HG03469 (cell line): ENCODE data around the gene LAS1L.
"Not testable (repeated sequence)": the region's sequence is repeated elsewhere in the genome, so short reads cannot be mapped to it uniquely, and the experiment has no call there.

Experiments used
- ATAC-seq: cut with Tn5 transposase; IDR thresholded peaks from one replicate; pipeline ENCODE4 v1.9.1; 2021; ENCODE audit warnings: mild to moderate bottlenecking, moderate library complexity, moderate number of reproducible peaks; ENCODE audit not compliant: unreplicated experiment

LAS1L gene

DNA sequence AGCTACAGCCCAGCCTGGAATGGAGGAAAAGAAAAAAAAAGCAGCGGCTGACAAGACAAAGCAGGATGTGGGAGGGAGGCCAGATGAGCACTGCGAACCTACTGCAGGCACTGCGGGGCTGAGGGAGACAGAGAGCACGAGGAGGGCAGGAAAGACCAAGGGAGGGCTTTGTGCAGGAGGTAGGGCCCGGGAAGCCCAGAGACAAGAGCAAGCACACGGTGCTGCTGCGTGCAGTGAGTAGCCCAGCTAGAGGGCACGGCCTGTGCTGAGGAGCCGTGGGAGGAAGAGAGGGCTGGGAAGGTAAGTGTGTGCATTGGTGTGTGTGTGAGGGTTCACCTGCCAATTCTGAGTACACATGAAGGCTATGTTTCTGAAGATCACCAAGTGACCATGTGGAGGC lies 15.6 kb downstream of the LAS1L start:
- not testable (repeated sequence) for ATAC-seq

DNA sequence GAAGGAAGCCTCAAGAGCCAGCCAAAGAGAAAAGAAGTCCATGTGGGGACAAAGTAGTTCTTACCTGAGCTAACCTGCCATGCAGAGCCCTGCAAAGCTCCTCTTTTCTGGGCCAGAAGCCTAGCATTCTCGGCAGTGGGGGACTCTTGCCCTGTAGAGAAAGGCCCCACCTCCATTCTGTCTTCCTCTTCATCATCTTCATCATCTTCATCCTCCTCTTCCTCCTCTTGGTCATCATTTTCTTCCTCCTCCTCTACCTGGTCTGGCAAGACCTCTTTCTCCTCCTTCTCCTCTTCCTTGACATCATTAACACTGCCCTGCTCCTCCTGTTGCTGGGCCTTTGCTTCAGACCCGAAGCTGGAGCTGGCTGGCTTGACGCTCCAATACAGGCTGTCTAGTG lies 16.7 kb downstream of the LAS1L start:
- no peak for ATAC-seq

DNA sequence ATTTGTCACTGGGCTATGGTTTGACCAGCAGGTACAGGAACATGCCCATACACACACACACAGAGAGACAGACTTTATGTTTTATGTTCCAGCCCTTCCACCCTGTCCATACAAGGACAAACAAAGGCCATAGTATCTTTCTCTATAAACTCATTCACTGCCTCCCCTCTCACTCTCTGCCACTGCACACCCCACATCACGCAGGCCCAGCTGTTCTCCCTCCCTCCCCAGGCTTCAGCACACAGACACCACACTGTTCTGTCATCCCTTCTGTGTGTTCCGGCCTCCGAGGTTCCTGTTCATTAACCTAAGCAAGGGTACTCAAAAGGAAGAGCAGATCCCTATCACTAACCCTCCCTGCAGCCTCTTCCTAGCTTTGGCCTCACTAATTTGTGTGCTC lies 17.8 kb downstream of the LAS1L start:
- ATAC-seq = no peak

DNA sequence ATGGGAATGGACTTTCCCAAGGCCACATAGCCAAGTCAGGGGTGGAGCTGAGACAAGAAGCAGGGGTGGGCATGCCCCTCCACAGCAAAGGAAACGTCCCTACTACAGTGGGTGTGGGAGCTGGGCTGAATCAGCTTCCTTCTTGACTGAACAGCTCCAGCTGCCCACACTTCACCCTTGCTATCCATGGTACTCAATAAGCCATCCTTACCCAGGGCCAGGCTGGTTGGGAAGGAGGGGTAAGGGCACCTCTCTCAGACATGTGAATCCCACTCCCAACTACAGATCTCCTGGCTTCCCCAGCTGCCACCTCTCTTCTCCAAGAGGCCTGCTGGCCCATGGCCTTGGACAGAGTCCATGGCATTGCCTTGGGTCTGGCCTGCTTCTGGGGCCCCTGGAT lies 21.0 kb downstream of the LAS1L start:
- no peak for ATAC-seq

DNA sequence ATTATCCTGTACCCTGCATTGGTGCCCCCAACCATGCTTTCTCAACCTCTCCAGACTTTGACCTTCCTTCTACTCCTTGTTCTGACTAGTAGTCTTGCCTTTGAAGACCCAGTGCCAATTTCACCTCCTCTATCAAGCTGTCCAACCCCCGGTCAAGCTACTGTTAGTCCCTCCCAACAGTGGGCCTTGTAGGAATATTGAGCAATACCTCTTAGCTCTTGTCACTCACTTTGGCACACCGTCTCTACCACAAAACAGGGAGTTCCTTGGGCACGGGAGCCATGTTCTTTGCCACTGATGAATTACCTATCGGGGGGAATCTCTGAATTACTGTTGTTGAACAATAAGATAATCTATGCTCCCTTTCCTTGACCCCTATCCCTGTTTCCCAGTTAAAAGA lies 25.2 kb downstream of the LAS1L start:
- no peak for ATAC-seq

DNA sequence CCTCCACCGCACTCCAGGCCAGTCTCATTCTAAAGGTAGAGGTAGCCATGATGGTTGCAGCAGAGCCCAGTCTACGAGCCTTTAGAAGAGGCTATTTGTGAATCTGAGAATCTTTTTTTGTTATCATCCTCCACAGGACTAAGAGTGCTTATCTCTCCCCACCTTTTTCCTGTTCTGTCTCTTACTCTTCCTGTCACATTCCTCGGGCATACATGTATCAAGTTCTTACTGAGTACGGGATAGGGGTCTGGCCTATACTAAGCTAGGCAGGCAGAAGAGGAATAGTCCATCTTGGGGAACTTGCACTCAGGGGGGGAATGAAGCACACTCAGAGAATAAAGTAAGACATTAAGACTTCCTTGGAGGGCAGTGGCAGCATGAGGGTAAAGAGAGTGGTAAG lies 25.7 kb downstream of the LAS1L start:
- no peak for ATAC-seq

DNA sequence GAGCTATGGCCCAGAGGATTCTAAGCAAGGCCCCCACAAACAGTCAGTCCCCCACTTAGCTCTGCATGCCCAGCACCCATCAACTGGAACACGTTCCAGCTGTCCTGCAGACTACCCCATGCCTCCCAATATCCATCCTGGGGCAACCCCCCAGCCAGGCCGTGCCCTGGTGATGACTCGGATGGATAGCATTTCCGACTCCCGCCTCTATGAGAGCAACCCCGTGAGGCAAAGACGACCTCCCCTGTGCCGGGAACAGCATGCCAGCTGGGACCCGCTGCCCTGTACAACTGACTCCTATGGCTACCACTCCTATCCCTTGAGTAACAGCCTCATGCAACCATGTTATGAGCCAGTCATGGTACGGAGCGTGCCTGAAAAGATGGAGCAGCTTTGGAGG lies 32.0 kb downstream of the LAS1L start:
- ATAC-seq = no peak

DNA sequence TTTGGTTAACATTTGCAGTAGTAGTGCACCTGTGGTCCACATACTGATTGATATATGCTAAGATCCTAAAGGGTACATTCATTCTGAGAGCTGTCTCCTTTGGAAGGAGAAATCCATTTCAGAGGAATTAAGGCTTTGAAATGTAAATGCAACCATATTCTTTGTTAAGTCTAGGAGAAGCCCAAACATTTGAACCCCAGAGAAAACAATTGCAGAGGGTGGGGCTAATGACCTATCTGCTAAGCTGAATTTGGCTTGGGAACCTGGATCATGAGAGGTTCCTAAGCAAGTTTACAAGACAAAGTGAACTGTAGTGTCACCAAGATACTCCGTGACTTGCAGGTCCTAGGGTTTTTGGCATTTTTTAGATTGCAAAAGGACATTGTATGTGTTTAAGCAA lies 41.2 kb downstream of the LAS1L start:
- no peak for ATAC-seq

DNA sequence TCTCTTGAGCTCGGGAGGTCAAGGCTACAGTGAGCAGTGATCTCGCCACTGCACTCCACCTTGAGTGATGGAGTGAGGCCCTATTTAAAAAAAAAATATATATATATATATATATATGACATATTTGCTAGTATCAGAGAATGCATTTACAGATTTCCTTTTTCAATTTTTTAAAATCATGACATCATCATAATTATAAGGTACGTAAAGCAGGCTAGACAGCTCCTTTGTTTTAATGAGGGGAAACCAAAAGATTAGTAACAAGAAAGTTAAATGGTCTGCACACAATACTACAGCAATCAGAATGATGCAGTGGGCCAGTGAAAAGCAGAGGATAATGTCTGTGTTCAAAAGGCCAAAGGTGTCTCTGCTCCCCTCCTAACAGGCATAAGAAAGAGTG lies 43.0 kb downstream of the LAS1L start:
- no peak for ATAC-seq

DNA sequence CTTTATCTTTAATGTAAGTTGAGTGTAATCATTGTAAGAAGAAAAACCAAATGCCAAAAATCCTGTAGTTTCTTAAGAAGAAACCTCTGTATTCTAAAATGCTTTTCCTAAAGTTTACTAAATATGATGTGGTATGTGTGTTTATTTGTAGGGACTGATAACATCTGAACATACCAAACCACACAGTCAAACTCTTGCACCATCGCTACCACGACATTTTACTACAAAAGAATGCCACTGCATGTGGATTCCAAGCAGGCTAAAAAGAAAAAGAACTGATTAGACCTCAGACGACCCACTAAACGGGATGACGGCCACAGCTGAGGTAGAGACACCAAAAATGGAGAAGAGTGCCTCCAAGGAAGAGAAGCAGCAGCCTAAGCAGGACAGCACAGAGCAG lies 46.1 kb downstream of the LAS1L start:
- ATAC-seq = no peak

DNA sequence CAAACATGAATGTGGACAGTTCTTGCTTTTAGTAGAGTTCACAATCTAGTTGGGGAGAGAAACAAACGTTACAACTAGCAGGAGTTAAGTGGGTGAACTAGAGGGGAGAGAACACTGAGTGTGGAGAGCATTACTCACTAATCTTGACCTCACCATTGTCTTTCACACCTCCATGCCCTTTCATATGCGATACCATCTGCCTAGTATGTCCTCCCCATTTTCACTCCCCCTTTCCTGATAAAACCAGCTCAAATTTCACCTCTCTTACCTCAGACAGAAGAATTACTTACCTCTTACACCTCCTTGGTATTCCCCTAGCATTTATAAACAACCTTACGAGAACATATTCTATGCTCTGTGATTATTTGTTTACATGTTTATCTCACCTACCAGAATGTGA lies 53.6 kb downstream of the LAS1L start:
- ATAC-seq = no peak

DNA sequence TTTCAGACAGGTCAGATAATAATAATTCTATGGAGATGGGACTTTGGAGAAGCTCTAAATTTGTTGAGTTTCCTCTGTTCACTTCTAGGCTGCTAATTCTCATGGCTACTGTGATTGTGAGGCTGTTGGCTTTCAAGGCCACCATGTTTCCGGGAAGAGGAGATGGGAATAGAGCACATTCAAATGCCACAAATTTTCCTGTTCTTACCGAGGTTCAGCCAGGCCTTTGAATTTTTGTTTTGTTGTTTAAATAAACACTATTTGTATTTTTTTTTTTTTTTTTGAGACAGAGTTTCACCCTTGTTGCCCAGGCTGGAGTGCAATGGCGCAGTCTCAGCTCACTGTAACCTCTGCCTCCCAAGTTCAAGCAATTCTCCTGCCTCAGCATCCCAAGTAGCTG lies 55.5 kb downstream of the LAS1L start:
- not testable (repeated sequence) for ATAC-seq

DNA sequence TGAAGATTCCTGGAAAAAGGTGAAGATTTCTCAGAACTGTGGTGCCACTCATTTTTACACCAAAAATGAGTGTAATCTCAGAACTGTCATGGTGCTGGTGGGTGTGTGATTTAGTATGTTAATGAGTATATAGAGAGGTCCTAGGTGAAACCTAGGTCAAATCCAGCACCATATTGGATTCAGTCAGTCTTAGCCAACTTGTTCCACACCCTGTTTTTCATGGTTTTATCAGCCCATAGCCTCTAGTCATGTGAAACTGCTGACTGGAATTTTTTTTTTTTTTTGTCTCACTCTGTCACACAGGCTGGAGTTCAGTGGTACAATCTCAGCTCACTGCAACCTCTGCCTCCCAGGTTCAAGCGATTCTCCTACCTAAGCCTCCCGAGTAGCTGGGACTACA lies 58.0 kb downstream of the LAS1L start:
- no peak for ATAC-seq

DNA sequence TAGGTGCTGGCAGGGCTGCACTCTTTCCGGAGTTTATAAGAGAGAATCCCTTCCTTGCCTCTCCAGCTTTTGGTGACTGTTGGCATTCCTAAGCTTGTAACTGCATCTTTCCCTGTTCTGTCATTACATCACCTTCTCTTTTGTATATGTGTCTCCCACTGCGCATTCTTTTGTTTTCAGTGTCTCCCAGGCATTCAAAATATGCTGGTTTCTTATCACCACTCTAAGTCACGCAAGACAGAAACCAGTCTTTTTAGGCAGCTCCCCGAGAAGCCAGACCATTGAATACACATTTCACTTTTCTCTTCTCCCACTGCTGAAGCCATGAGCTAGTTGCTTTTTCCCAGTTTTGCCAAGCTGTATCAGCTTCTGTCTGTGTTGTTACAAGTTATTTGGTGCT lies 71.0 kb downstream of the LAS1L start:
- no peak for ATAC-seq
